ENCODE data around the gene AKNA.
"Not testable (repeated sequence)": the region's sequence is repeated elsewhere in the genome, so short reads cannot be mapped to it uniquely, and the experiment has no call there.

AKNA gene

DNA sequence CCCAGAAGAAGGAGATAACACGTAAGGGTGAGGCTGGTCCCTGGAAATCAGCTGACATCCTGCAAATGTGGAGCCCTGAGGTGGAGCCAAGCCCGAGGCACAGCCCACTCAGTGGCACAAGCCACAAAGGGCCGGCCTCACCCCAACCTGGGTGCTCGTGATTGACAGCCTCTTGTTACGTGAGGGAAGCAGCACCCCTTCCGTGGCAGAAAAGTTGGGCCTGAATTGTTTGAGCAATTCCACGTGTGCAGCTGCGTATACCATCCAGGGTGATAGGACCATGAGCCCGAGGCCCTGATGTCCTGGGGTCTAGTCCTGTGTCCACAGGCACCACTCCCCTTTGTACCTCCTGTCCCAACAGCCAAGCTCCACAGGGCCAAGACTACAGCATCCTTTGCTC, 53.3 kb downstream of the AKNA start:
- H3K27ac ChIP-seq = no peak overlapping the region
- no peaks in the 10 kb centered on the region for H3K27me3 ChIP-seq
- H3K4me1 ChIP-seq = no peaks in the 10 kb centered on the region
- peaks cover 20 to 46% (median 38%) of the 10 kb centered on the region in 3 donors for H3K36me3 ChIP-seq
- intact Hi-C loops (cut with DNase I; ENCODE audit: low total_unique reads) = no loop called here
- H3K4me3 ChIP-seq = no peak overlapping the region
- no peaks in the 10 kb centered on the region for H3K9me3 ChIP-seq
- DNase-seq = peak in 1 of 2 donors; percentile 63
- TF ChIP-seq, protein P1, sequence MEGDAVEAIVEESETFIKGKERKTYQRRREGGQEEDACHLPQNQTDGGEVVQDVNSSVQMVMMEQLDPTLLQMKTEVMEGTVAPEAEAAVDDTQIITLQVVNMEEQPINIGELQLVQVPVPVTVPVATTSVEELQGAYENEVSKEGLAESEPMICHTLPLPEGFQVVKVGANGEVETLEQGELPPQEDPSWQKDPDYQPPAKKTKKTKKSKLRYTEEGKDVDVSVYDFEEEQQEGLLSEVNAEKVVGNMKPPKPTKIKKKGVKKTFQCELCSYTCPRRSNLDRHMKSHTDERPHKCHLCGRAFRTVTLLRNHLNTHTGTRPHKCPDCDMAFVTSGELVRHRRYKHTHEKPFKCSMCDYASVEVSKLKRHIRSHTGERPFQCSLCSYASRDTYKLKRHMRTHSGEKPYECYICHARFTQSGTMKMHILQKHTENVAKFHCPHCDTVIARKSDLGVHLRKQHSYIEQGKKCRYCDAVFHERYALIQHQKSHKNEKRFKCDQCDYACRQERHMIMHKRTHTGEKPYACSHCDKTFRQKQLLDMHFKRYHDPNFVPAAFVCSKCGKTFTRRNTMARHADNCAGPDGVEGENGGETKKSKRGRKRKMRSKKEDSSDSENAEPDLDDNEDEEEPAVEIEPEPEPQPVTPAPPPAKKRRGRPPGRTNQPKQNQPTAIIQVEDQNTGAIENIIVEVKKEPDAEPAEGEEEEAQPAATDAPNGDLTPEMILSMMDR (IDR thresholded peaks at IDR 0.05) = no peak

DNA sequence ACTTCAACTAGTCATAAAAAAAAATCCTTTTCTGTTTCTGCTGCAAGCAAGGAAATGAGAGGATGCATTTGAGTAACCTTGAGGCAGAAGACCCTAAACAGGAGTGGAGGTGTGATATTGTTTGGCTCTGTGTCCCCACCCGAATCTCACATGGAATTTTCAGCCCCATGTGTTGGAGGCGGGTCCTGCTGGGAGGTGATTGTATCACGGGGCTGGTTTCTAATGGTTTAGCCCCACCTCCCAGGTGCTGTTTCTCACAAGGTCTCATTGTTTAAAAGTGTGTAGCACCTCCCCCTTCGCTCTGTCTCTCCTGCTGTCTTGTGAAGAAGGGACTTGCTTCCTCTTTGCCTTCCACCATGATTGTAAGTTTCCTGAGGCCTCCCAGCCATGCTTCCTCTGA, 54.1 kb downstream of the AKNA start:
- intact Hi-C loops (cut with DNase I; ENCODE audit: low total_unique reads); H3K27me3 ChIP-seq; H3K27ac ChIP-seq; H3K4me1 ChIP-seq; H3K4me3 ChIP-seq; H3K9me3 ChIP-seq: not testable (repeated sequence)
- peaks cover 15 to 39% (median 30%) of the 10 kb centered on the region in 3 donors for H3K36me3 ChIP-seq
- DNase-seq = peak in 1 of 2 donors; percentile 6

DNA sequence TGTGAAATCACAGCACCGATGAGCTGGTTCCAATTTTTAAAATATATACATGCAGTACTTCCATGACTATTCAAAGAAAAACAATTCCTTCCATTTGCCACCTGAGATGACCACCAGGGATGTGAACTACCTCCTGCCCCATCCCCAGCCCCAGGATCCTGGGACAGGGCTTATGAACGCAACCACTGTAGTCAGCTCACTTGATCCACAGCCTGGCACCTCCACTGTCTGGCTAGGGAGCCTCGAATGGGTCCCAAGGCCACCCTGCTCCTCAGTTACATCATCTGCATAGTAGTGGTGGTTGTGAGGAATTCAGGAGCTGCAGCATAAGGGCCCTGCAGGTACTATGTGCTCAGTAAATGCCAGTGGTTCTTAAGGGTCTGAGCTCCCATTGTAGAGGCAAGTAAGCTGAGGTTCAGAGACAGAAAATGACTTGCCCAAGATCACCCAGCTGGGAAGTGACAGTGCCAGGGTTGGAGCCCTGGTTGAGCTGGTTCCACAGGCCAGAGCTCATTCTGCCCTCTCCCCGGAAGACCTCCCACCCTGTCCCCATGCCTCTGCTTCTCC, 55.2 kb downstream of the AKNA start:
- Histone ChIP-seq H3K27me3 (peaks cover 0 to 12% of the 10 kb centered on the region in 2 donors), H3K36me3 (peaks cover 7 to 28% (median 19%) of the 10 kb centered on the region in 3 donors)
- DNase-seq; H3K27ac ChIP-seq; H3K4me3 ChIP-seq; intact Hi-C loops (cut with DNase I; ENCODE audit: low total_unique reads); H3K4me1 ChIP-seq; H3K9me3 ChIP-seq: not testable (repeated sequence)

DNA sequence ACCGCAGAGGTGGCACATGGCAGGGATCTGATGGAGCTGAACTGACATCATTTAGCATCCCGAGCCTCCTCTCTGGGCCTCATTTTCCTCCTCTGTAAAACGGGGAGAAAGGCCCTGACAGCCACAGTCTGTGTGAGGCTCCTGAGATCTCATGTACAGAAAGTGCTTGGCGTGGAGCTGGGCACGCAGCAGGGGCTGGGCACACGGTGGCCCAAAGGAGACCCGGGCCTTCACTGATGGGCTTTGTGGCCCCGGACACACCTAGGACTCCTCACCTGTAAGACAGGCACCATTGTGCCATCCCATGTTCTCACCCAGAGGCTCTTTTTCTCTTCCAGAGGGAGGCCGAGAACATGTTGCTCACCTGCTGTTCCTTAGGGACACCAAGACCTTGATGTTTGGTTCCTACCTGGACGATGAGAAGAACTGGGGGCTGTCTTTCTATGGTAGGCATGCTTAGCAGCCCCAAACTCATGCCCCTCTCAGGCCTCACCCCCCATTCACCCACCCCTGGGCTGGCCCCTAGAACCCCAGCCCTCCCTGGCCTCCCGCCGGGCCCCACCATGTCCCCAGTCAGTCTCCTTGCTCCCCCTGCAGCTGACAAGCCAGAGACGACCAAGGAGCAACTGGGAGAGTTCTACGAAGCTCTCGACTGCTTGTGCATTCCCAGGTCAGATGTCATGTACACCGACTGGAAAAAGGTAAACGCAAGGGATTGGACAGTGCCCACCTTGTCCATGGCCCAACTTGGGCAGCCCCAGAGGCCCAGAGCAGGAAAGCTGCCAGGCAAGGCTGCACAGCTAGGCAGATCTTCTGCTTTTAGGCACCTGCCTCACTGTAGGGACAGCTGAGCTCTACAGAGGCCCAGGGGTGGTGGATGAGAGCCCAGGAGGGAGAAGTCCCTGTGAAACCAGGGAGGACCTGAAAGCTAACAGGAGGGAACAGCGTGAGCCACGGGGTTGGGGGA, 56.3 kb downstream of the AKNA start:
- H3K4me1 ChIP-seq; H3K4me3 ChIP-seq; intact Hi-C loops (cut with DNase I; ENCODE audit: low total_unique reads); H3K27ac ChIP-seq; DNase-seq; H3K9me3 ChIP-seq: not testable (repeated sequence)
- H3K27me3 ChIP-seq = peaks cover 0 to 12% of the 10 kb centered on the region in 2 donors
- H3K36me3 ChIP-seq = peaks cover 0 to 17% (median 8%) of the 10 kb centered on the region in 3 donors

GRCh38 chr9:114330636-114331035, 57.1 kb downstream of the AKNA start:
- peaks cover 0 to 10% (median 4%) of the 10 kb centered on the region in 3 donors for H3K36me3 ChIP-seq
- no peaks in the 10 kb centered on the region for H3K4me1 ChIP-seq
- intact Hi-C loops (cut with DNase I; ENCODE audit: low total_unique reads) = no loop called here
- H3K27ac ChIP-seq = no peak overlapping the region
- no peak for DNase-seq
- TF ChIP-seq, protein P1 (IDR thresholded peaks at IDR 0.05) = no peak
- H3K9me3 ChIP-seq = no peaks in the 10 kb centered on the region
- H3K27me3 ChIP-seq = peaks cover 0 to 12% of the 10 kb centered on the region in 2 donors
- no peak overlapping the region for H3K4me3 ChIP-seq

GRCh38 chr9:114329625-114330022, 58.2 kb downstream of the AKNA start, which contains the start of gene ORM2:
ORM2 (plus strand) TSS chr9:114329869; CDS start chr9:114329905, 36 bp downstream.
- intact Hi-C loops (cut with DNase I; ENCODE audit: low total_unique reads); H3K4me1 ChIP-seq; H3K9me3 ChIP-seq; DNase-seq; H3K27ac ChIP-seq; H3K36me3 ChIP-seq; H3K4me3 ChIP-seq: not testable (repeated sequence)
- peaks cover 0 to 12% of the 10 kb centered on the region in 2 donors for H3K27me3 ChIP-seq

GRCh38 chr9:114328937-114329624, 58.7 kb downstream of the AKNA start:
- peak in 1 of 2 donors; percentile 28 for DNase-seq
- peaks cover 0 to 12% of the 10 kb centered on the region in 2 donors for H3K27me3 ChIP-seq
- H3K9me3 ChIP-seq; H3K27ac ChIP-seq; H3K4me3 ChIP-seq; H3K4me1 ChIP-seq; intact Hi-C loops (cut with DNase I; ENCODE audit: low total_unique reads); H3K36me3 ChIP-seq: not testable (repeated sequence)

GRCh38 chr9:114328357-114328820, 59.4 kb downstream of the AKNA start:
- intact Hi-C loops (cut with DNase I; ENCODE audit: low total_unique reads); H3K27ac ChIP-seq: not testable (repeated sequence)

More at GRCh38 chr9:114328357-114328820, 59.4 kb downstream of the AKNA start:
- not testable (repeated sequence) for H3K9me3 ChIP-seq, H3K36me3 ChIP-seq, H3K4me1 ChIP-seq, DNase-seq, H3K4me3 ChIP-seq
- H3K27me3 ChIP-seq = peaks cover 0 to 15% of the 10 kb centered on the region in 2 donors

Data from tibial artery (tissue), 4 donors.